HG03064 (cell line): ENCODE measurements around the gene SMAD4.
"Not testable (repeated sequence)": the region's sequence is repeated elsewhere in the genome, so short reads cannot be mapped to it uniquely, and the experiment has no call there.

Experiments
- ATAC-seq: cut with Tn5 transposase; IDR thresholded peaks from one replicate; pipeline ENCODE4 v1.9.1; 2021; ENCODE audit warnings: low read depth; ENCODE audit not compliant: unreplicated experiment

Gene SMAD4

GRCh38 chr18:51068105-51068504 lies 38.1 kb downstream of the SMAD4 start:
- ATAC-seq = no peak

GRCh38 chr18:51069885-51070284 lies 39.9 kb downstream of the SMAD4 start:
- no peak for ATAC-seq

DNA sequence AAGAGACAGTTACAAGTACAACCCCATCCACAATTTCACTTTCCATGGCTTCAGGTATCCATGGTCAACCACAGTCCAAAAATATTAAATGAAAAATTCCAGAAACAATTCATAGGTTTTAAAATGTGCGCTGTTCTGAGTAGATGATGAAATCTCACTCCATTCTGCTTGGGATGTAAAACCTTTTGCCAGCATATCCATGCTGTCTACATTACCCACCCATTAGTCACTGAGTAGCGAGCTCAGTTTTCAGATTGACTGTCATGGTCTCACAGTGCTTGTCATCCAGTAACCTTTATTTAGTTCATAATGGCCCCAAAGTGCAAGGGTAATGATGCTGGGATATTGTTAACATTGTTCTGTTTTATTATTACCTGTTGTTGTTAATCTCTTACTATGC lies 40.5 kb downstream of the SMAD4 start:
- ATAC-seq = no peak

GRCh38 chr18:51072586-51073313 lies 42.7 kb downstream of the SMAD4 start:
- no peak for ATAC-seq

- ATAC-seq = no peak
These were observed 44.6 kb downstream of the SMAD4 start for GRCh38 chr18:51074605-51075004.

GRCh38 chr18:51076503-51076902 lies 46.5 kb downstream of the SMAD4 start:
- ATAC-seq = no peak

DNA sequence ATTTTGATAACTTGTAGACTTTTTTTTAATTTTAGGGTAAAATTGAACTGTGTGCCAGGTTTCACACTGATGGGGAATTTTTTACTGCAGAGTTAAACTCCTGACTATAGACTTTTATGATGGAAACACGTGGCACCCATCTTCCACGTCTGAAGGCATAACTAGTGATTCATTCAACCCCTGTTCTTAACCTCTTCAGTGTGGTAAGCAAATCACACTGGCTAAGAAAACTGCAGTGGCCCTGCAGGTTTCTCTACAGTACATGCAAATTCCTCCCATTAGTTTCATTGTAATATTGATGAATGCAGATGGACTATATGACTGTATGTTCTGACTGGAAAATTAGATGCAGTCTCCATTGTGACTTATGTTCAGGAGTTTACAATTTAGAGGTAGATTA lies 47.2 kb downstream of the SMAD4 start:
- no peak for ATAC-seq

GRCh38 chr18:51078026-51078425 lies 48.0 kb downstream of the SMAD4 start:
- no peak for ATAC-seq

GRCh38 chr18:51082571-51083267 lies 52.7 kb downstream of the SMAD4 start:
- ATAC-seq = no peak

DNA sequence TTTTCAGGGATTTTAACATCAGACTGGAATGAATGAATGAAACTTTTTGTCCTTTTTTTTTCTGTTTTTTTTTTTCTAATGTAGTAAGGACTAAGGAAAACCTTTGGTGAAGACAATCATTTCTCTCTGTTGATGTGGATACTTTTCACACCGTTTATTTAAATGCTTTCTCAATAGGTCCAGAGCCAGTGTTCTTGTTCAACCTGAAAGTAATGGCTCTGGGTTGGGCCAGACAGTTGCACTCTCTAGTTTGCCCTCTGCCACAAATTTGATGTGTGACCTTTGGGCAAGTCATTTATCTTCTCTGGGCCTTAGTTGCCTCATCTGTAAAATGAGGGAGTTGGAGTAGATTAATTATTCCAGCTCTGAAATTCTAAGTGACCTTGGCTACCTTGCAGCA lies 53.4 kb downstream of the SMAD4 start:
- no peak for ATAC-seq

DNA sequence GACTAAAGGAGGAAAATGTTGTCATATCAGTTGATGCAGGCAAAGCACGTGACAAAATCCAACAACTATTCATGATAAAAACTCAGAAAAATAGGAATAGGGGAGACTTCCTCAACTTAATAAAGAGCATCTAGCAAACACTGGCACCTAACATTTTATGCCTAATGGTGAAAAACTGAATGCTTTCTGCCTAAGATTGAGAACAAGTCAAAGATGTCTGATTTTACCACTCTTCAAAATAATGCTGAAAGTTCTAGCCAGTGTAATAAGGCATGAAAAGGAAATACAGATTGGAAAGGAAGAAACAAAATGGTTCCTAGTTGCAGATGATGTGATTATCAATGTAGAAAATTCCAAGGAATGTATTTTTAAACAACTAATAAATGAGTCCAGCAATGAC lies 58.4 kb downstream of the SMAD4 start:
- no peak for ATAC-seq

GRCh38 chr18:51089691-51090090 lies 59.7 kb downstream of the SMAD4 start:
- ATAC-seq = no peak

DNA sequence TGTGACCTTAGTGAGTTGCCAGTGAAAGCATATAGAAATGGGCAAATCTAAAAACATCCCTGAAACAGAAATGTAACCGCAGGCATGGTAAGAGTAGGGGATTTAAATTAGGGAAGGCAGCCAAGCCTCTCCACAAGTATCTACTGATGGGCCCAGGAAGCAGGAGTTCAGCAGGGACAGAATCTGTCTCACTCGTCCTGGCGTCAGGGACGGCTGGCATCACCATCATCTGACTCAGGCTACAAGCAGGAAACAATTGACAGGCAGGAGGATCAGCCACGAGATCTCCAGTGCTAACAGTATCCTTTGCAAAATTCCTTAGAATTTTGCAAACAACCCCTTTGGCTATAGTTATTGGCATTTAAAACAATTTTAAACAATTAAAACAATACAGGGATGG lies 61.3 kb downstream of the SMAD4 start:
- no peak for ATAC-seq

DNA sequence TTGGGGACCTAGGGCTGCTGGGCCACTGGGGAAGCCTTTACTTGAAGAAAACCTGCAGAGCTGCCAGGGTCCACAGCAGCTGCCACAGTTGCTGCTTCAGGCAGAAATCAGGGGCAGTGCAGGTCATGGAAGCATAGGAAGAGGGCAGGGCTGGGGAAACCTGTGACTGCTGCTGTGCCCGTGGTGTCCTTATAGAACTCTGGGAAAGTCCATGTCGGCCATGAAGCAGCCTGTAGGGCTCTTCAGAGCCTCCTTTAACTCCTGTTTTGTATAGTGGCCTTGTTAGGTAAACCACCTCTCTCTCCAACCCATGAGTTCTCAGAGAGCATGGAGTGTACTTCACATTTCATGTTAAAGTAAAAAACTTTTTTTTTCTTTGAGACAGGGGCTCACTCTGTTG lies 62.1 kb downstream of the SMAD4 start:
- ATAC-seq = no peak

GRCh38 chr18:51092967-51093366 lies 63.0 kb downstream of the SMAD4 start:
- not testable (repeated sequence) for ATAC-seq

GRCh38 chr18:51097021-51097822 lies 67.2 kb downstream of the SMAD4 start:
- no peak for ATAC-seq

DNA sequence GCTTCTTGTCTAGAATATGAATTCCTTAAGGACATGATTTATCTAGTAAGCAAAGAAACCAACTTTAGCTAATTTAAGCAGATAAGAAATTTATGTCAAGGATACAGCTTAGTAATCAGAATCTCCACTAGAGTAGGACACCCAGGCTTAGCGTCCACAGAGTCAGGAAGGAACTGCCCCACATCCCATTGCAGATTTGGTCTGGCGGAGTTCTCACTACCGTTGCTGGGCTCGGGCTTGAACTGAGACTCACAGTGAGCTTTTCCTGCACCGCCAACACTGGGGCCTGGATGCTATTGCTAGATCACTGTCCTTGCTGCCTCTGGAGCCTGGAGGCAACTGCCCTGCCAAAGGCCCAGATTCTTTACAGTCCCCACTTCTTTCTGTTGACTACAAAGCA lies 68.1 kb downstream of the SMAD4 start:
- ATAC-seq = no peak

GRCh38 chr18:51098513-51098912 lies 68.5 kb downstream of the SMAD4 start:
- no peak for ATAC-seq

DNA sequence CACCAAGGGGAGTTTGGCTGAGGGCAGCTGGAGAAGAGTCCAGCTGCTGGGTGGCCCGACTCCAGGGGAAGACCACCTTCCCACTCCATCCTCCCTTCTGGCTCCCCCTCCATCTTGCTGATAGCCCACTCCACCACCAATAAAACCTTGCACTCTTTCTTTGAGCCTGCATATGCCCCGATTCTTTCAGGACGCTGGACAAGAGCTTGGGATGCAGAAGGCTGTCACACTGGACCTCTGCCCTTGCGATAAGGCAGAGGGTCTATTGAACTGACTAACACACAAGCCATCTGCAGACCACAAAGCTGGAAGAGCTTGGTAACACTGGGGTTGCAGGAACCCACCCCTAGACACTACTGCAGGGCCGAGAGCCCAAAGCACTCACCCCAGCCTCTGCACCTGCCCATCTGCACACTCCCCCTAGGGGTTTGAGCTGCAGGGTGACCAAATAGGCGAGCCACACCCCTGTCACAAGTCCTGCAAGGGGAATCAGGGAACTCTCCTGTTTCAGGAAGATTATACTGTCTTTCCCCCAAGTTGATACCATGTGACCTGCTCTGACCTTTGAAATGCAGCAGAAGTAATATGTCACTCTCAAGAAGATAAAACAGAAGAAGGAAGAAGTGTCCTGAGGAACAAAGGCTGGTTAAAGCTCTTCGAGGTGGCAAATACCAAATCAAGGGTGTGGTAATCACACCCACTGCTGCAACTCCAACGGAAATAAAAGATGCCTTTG lies 70.5 kb downstream of the SMAD4 start:
- no peak for ATAC-seq

DNA sequence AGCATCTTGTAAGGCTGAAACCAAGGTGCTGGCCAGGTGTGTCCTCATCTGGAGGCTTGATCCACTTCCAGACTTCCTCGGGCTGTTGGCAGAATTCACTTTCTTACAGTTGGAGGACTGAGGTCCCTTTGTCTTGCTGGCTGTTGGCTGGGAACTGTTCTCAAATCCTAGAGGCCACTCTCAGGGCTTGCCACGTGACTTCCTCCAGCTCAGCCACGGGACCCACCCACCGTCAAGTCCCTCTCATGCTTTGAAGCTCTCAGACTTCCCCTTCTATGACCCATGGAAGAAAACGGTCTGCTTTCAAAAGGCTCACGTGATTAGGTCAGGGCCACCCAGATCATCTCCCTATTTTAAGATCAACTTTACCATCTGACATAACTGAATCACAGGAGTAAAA lies 77.1 kb downstream of the SMAD4 start:
- ATAC-seq = no peak
